Activated CD4-positive, alpha-beta memory T cell treated with anti-CD3 and anti-CD28 coated beads, Interleukin-2, amount 10 ng/mL, durations not matched to agents 7 days and 5 days (primary cell): ENCODE data around the gene CHRM4. TPM values are rescaled to one million over a fixed set of nuclear protein-coding genes. Genes with fewer than 3 reads are reported as not detected.

Source experiments
- CTCF ChIA-PET: fragments of 350-600 bp; sonication (Branson Sonifier 250); formaldehyde crosslinking; loops from one replicate; lab custom pipeline; 2021; ENCODE audit warnings: antibody characterized with exemption, inconsistent platforms; lab: Charles Lee
- POLR2A ChIA-PET: fragments of 350-600 bp; sonication (Branson Sonifier 250); formaldehyde crosslinking; loops from one replicate; lab custom pipeline; 2021; ENCODE audit warnings: antibody characterized with exemption; lab: Charles Lee
- DNase-seq: peaks from one replicate; pipeline ENCODE4 v3.0.0-alpha.2; 2020
- H3K27ac Mint-ChIP-seq: one replicate; pipeline ENCODE4 v1.8.0; 2021; ENCODE audit warnings: mild to moderate bottlenecking, mixed read lengths
- H3K27me3 Mint-ChIP-seq: one replicate; pipeline ENCODE4 v1.8.0; 2021; ENCODE audit warnings: mixed read lengths
- H3K36me3 Mint-ChIP-seq: one replicate; pipeline ENCODE4 v1.8.0; 2021; ENCODE audit warnings: low read depth, mixed read lengths
- H3K4me1 Mint-ChIP-seq: one replicate; pipeline ENCODE4 v1.8.0; 2021; ENCODE audit warnings: mixed read lengths
- H3K4me3 Mint-ChIP-seq: one replicate; pipeline ENCODE4 v1.8.0; 2021; ENCODE audit warnings: mild to moderate bottlenecking, mixed read lengths
- H3K9me3 Mint-ChIP-seq: one replicate; pipeline ENCODE4 v1.8.0; 2021; ENCODE audit warnings: mixed read lengths
- total RNA-seq, 2 experiments: library from RNA; stranded (reverse); gene quantifications; one replicate each; pipeline ENCODE4 v1.2.3, GENCODE V29; 2021

Gene CHRM4
- total RNA-seq, 2 experiments from 2014 or later, result 0.30 to 0.38 TPM

- Mint-ChIP-seq H3K9me3 (no peaks in the 10 kb centered on the region), H3K4me1 (peaks cover 22% of the 10 kb centered on the region), H3K27ac (no peak overlapping the region), H3K27me3 (no peaks in the 10 kb centered on the region), H3K4me3 (no peak overlapping the region), H3K36me3 (peaks cover 35% of the 10 kb centered on the region)
- CTCF ChIA-PET, result interaction anchor here (0.8 to 12.2 kb wide), 8 partner anchors 8 to 161 kb away, joined by 3 to 210 read pairs (median 6); partner anchors contain the start of gene DGKZ
- POLR2A ChIA-PET, result interaction anchor here (0.8 to 12.2 kb wide), 2 partner anchors 12 to 19 kb away, joined by 3 to 143 read pairs; partner anchors contain the start of gene DGKZ
- no peak for DNase-seq
These were observed 23.7 kb downstream of the CHRM4 start for GRCh38 chr11:46367916-46368267.

GRCh38 chr11:46367244-46367915, 24.2 kb downstream of the CHRM4 start:
- Mint-ChIP-seq H3K36me3 (peaks cover 35% of the 10 kb centered on the region), H3K27ac (no peak overlapping the region), H3K4me1 (peaks cover 27% of the 10 kb centered on the region), H3K4me3 (no peak overlapping the region), H3K9me3 (no peaks in the 10 kb centered on the region), H3K27me3 (no peaks in the 10 kb centered on the region)
- POLR2A ChIA-PET, result interaction anchor here (1.4 to 12.2 kb wide), 2 partner anchors 18 to 20 kb away, joined by 3 to 143 read pairs; partner anchors contain the start of gene DGKZ
- CTCF ChIA-PET, result interaction anchor here (0.9 to 12.2 kb wide), 7 partner anchors 8 to 162 kb away, joined by 3 to 210 read pairs (median 6); partner anchors contain the start of gene DGKZ
- DNase-seq, result peak; percentile 76

- no peak overlapping the region for H3K4me3 Mint-ChIP-seq
- H3K9me3 Mint-ChIP-seq, result no peaks in the 10 kb centered on the region
- H3K27ac Mint-ChIP-seq, result no peak overlapping the region
- ChIA-PET CTCF (interaction anchor here (0.9 to 12.2 kb wide), 3 partner anchors 17 to 129 kb away, joined by 3 to 210 read pairs (median 6); partner anchors contain the start of gene DGKZ), POLR2A (interaction anchor here (1.4 to 12.2 kb wide), 2 partner anchors 18 to 21 kb away, joined by 3 to 143 read pairs; partner anchors contain the start of gene DGKZ)
- peaks cover 35% of the 10 kb centered on the region for H3K36me3 Mint-ChIP-seq
- peaks cover 34% of the 10 kb centered on the region for H3K4me1 Mint-ChIP-seq
- H3K27me3 Mint-ChIP-seq, result no peaks in the 10 kb centered on the region
- no peak for DNase-seq
These were observed 24.9 kb downstream of the CHRM4 start for GRCh38 chr11:46366661-46367161.

- Mint-ChIP-seq H3K27ac (no peak overlapping the region), H3K27me3 (no peaks in the 10 kb centered on the region), H3K4me3 (no peak overlapping the region), H3K4me1 (peaks cover 39% of the 10 kb centered on the region), H3K36me3 (peaks cover 33% of the 10 kb centered on the region), H3K9me3 (no peaks in the 10 kb centered on the region)
- ChIA-PET CTCF (interaction anchor here (0.9 to 12.2 kb wide), 3 partner anchors 16 to 128 kb away, joined by 3 to 210 read pairs (median 3); partner anchors contain the start of gene DGKZ), POLR2A (interaction anchor here (1.4 to 12.2 kb wide), 2 partner anchors 17 to 21 kb away, joined by 3 to 143 read pairs; partner anchors contain the start of gene DGKZ)
- DNase-seq, result no peak
These were observed 25.3 kb downstream of the CHRM4 start for GRCh38 chr11:46366260-46366659.

- H3K27me3 Mint-ChIP-seq, result no peaks in the 10 kb centered on the region
- DNase-seq, result no peak
- no peaks in the 10 kb centered on the region for H3K9me3 Mint-ChIP-seq
- ChIA-PET CTCF (interaction anchor here (0.8 to 12.2 kb wide), 3 partner anchors 9 to 41 kb away, joined by 3 to 210 read pairs (median 3); partner anchors contain the start of gene DGKZ), POLR2A (interaction anchor here (1.0 to 12.2 kb wide), 2 partner anchors 9 to 16 kb away, joined by 3 to 143 read pairs; partner anchors contain the start of gene DGKZ)
- H3K27ac Mint-ChIP-seq, result peak overlapping the region; percentile 52
- H3K36me3 Mint-ChIP-seq, result peaks cover 26% of the 10 kb centered on the region
- H3K4me3 Mint-ChIP-seq, result no peak overlapping the region
- peaks cover 48% of the 10 kb centered on the region for H3K4me1 Mint-ChIP-seq
These were observed 26.8 kb downstream of the CHRM4 start for GRCh38 chr11:46364791-46365190.

- ChIA-PET CTCF (interaction anchor here (12.2 kb wide), 1 partner anchor 14 kb away, joined by 210 read pairs; the partner anchor contains the start of gene DGKZ), POLR2A (interaction anchor here (1.6 to 12.2 kb wide), 2 partner anchors 14 to 15 kb away, joined by 3 to 143 read pairs; partner anchors contain the start of gene DGKZ)
- no peaks in the 10 kb centered on the region for H3K9me3 Mint-ChIP-seq
- no peak for DNase-seq
- no peak overlapping the region for H3K4me3 Mint-ChIP-seq
- peaks cover 18% of the 10 kb centered on the region for H3K36me3 Mint-ChIP-seq
- no peaks in the 10 kb centered on the region for H3K27me3 Mint-ChIP-seq
- peaks cover 46% of the 10 kb centered on the region for H3K4me1 Mint-ChIP-seq
- H3K27ac Mint-ChIP-seq, result no peak overlapping the region
These were observed 27.5 kb downstream of the CHRM4 start for GRCh38 chr11:46364056-46364455.

GRCh38 chr11:46363455-46364005, 28.0 kb downstream of the CHRM4 start:
- Mint-ChIP-seq H3K4me3 (no peak overlapping the region), H3K4me1 (peaks cover 46% of the 10 kb centered on the region), H3K27ac (no peak overlapping the region), H3K36me3 (peaks cover 14% of the 10 kb centered on the region), H3K27me3 (no peaks in the 10 kb centered on the region), H3K9me3 (no peaks in the 10 kb centered on the region)
- no peak for DNase-seq
- POLR2A ChIA-PET, result interaction anchor here (1.6 to 12.2 kb wide), 2 partner anchors 15 kb away, joined by 3 to 143 read pairs; partner anchors contain the start of gene DGKZ
- CTCF ChIA-PET, result interaction anchor here (12.2 kb wide), 1 partner anchor 14 kb away, joined by 210 read pairs; the partner anchor contains the start of gene DGKZ

GRCh38 chr11:46363031-46363407, 28.6 kb downstream of the CHRM4 start:
- CTCF ChIA-PET, result interaction anchor here (12.2 kb wide), 1 partner anchor 13 kb away, joined by 210 read pairs; the partner anchor contains the start of gene DGKZ
- H3K27ac Mint-ChIP-seq, result peak overlapping the region; percentile 44
- no peak for DNase-seq
- H3K36me3 Mint-ChIP-seq, result peaks cover 10% of the 10 kb centered on the region
- no peaks in the 10 kb centered on the region for H3K9me3 Mint-ChIP-seq
- H3K27me3 Mint-ChIP-seq, result no peaks in the 10 kb centered on the region
- H3K4me3 Mint-ChIP-seq, result no peak overlapping the region
- H3K4me1 Mint-ChIP-seq, result peaks cover 46% of the 10 kb centered on the region
- POLR2A ChIA-PET, result interaction anchor here (1.6 to 12.2 kb wide), 2 partner anchors 14 to 15 kb away, joined by 3 to 143 read pairs; partner anchors contain the start of gene DGKZ

- Mint-ChIP-seq H3K9me3 (no peaks in the 10 kb centered on the region), H3K27ac (peak overlapping the region; percentile 47), H3K27me3 (no peaks in the 10 kb centered on the region), H3K36me3 (peaks cover 10% of the 10 kb centered on the region), H3K4me3 (no peak overlapping the region), H3K4me1 (peaks cover 47% of the 10 kb centered on the region)
- DNase-seq, result no peak
- ChIA-PET CTCF (interaction anchor here (0.8 to 12.2 kb wide), 2 partner anchors 13 to 246 kb away, joined by 3 to 210 read pairs; partner anchors contain the start of gene DGKZ), POLR2A (interaction anchor here (1.6 to 12.2 kb wide), 2 partner anchors 13 to 16 kb away, joined by 3 to 143 read pairs; partner anchors contain the start of gene DGKZ)
These were observed 29.2 kb downstream of the CHRM4 start for GRCh38 chr11:46362156-46363030.

- peaks cover 49% of the 10 kb centered on the region for H3K4me1 Mint-ChIP-seq
These were observed 30.1 kb downstream of the CHRM4 start for GRCh38 chr11:46361283-46362155.

More at GRCh38 chr11:46361283-46362155, 30.1 kb downstream of the CHRM4 start:
- H3K36me3 Mint-ChIP-seq, result peaks cover 12% of the 10 kb centered on the region
- peak overlapping the region; percentile 81 for H3K27ac Mint-ChIP-seq
- peak; percentile 69 for DNase-seq
- H3K4me3 Mint-ChIP-seq, result peak overlapping the region; percentile 67
- no peaks in the 10 kb centered on the region for H3K9me3 Mint-ChIP-seq
- POLR2A ChIA-PET, result interaction anchor here (12.2 kb wide), 1 partner anchor 13 kb away, joined by 143 read pairs; the partner anchor contains the start of gene DGKZ
- CTCF ChIA-PET, result interaction anchor here (0.6 to 12.2 kb wide), 7 partner anchors 8 to 246 kb away, joined by 3 to 210 read pairs (median 3); partner anchors contain the start of gene DGKZ
- H3K27me3 Mint-ChIP-seq, result no peaks in the 10 kb centered on the region
